PC-3 (cell line): ENCODE data around the gene TAGLN.

Experiments used
- CTCF ChIP-seq: fragments of 300-600 bp; sonication (generic); conservative IDR thresholded peaks from 2 replicates; pipeline ENCODE4 v1.5.1; 2017; ENCODE audit warnings: antibody characterized with exemption, low read depth, mild to moderate bottlenecking, low read length
- EZH2 ChIP-seq: fragments of 300-600 bp; sonication (generic); IDR thresholded peaks from one replicate; pipeline ENCODE4 v1.6.1; 2017; ENCODE audit warnings: antibody characterized with exemption, mild to moderate bottlenecking, low read length; ENCODE audit not compliant: unreplicated experiment
- EZH2phosphoT487 ChIP-seq: fragments of 300-600 bp; sonication (generic); IDR thresholded peaks from 2 replicates; pipeline ENCODE4 v1.6.1; 2018; ENCODE audit warnings: mild to moderate bottlenecking, antibody characterized with exemption, low read length, borderline replicate concordance

DNA sequence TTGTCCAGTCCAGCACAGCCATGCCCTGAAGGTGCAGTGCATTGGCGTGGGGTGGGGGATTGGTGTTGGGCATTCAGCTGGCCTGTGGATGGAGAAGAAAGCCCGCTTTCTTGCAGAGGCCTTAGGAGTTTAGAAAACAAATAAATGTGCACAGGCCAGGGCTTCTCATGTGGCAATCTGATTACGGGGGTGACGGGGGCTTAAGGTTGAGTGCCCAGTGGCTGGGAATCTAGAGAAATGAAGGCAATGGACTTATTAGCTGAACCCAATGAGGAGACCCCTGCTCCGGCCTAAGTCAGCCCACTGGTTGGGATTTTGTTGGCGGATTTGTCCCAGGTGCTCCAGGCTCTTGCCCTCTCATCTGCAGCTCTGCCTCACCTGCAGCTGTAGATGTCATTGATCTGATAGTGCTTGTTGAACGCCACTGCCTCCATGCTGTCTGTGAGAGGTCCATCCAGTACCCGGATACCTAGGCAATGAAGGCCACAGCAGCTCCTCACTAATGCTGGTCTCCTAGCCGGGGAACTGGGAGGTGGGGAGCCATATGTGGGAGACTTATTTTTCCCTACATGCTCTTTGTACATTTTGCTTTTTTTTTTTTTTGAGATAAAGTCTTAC lies 26.5 kb downstream of the TAGLN start:
- TF ChIP-seq CTCF (no peak), EZH2 (no peak), EZH2phosphoT487 (no peak)
